ENCODE results near the gene COL27A1.

Gene COL27A1

GRCh38 chr9:114242837-114243236 lies 87.5 kb downstream of the COL27A1 start:
- no peak for DNase-seq (ENCODE audit: low read depth in 1 of 2, low spot score in 1 of 2)
- Histone ChIP-seq H3K4me3 (replicated peaks; ENCODE audit: insufficient read depth, low read length) (no peak overlapping the region), H3K27ac (replicated peaks) (no peak overlapping the region), H3K27me3 (ENCODE audit: insufficient read depth, poor library complexity, severe bottlenecking) (no peaks in the 10 kb centered on the region)
- TF ChIP-seq GABPA (IDR thresholded peaks at IDR 0.05; ENCODE audit: low read depth) = no peak
- no peak for TF ChIP-seq CTCF (IDR thresholded peaks at IDR 0.05; ENCODE audit: insufficient read depth, low read length)
- TF ChIP-seq REST (IDR thresholded peaks at IDR 0.05; ENCODE audit: insufficient replicate concordance, low read depth) = no peak

GRCh38 chr9:114243240-114243639 lies 87.9 kb downstream of the COL27A1 start:
- Histone ChIP-seq H3K27ac (replicated peaks) (no peak overlapping the region), H3K27me3 (ENCODE audit: insufficient read depth, poor library complexity, severe bottlenecking) (no peaks in the 10 kb centered on the region), H3K4me3 (replicated peaks; ENCODE audit: insufficient read depth, low read length) (no peak overlapping the region)
- TF ChIP-seq GABPA (IDR thresholded peaks at IDR 0.05; ENCODE audit: low read depth) (no peak), REST (IDR thresholded peaks at IDR 0.05; ENCODE audit: insufficient replicate concordance, low read depth) (no peak), CTCF (IDR thresholded peaks at IDR 0.05; ENCODE audit: insufficient read depth, low read length) (no peak), SPI1 (IDR thresholded peaks at IDR 0.05; ENCODE audit: borderline replicate concordance, low read depth) (no peak), POLR2AphosphoS5 (IDR thresholded peaks at IDR 0.05; ENCODE audit: low read depth) (no peak)
- DNase-seq (ENCODE audit: low read depth in 1 of 2, low spot score in 1 of 2) = no peak

- H3K27ac ChIP-seq (replicated peaks) = no peak overlapping the region
- no peak overlapping the region for H3K4me3 ChIP-seq (replicated peaks; ENCODE audit: insufficient read depth, low read length)
- no peaks in the 10 kb centered on the region for H3K27me3 ChIP-seq (ENCODE audit: insufficient read depth, poor library complexity, severe bottlenecking)
- no peak for DNase-seq (ENCODE audit: low read depth in 1 of 2, low spot score in 1 of 2)
- TF ChIP-seq SPI1 (IDR thresholded peaks at IDR 0.05; ENCODE audit: borderline replicate concordance, low read depth) = no peak
- TF ChIP-seq POLR2AphosphoS5 (IDR thresholded peaks at IDR 0.05; ENCODE audit: low read depth) = no peak
- TF ChIP-seq CTCF (IDR thresholded peaks at IDR 0.05; ENCODE audit: insufficient read depth, low read length) = no peak
- TF ChIP-seq GABPA (IDR thresholded peaks at IDR 0.05; ENCODE audit: low read depth) = no peak
- no peak for TF ChIP-seq REST (IDR thresholded peaks at IDR 0.05; ENCODE audit: insufficient replicate concordance, low read depth)
Observed at GRCh38 chr9:114244570-114244969, 89.2 kb downstream of the COL27A1 start.
